Stimulated activated CD4-positive, alpha-beta T cell treated with anti-CD3 and anti-CD28 coated beads, TNF-alpha, amount 100 ng/mL, for 48 hours (primary cell): Measurements from ENCODE around the gene FAM174C.

Experiments
- DNase-seq, 3 donors: peaks; one replicate each; pipeline ENCODE4 v3.0.0-alpha.2; 2020; ENCODE audit warnings: low read depth in 3 of 3

Gene FAM174C

GRCh38 chr19:1275260-1275975 is at the start of gene FAM174C:
FAM174C (plus strand) TSS chr19:1275530; CDS start chr19:1275550, 20 bp downstream.
- peak; percentile 91 to 95 (median 94) for DNase-seq

GRCh38 chr19:1226227-1226518 is 49.2 kb upstream of the FAM174C start:
- DNase-seq: no peak

- no peak for DNase-seq
Observed at GRCh38 chr19:1226522-1227303, 48.6 kb upstream of the FAM174C start.

GRCh38 chr19:1227304-1228054 is 47.9 kb upstream of the FAM174C start:
- no peak for DNase-seq

GRCh38 chr19:1228161-1228957 is 47.0 kb upstream of the FAM174C start:
- DNase-seq: no peak

GRCh38 chr19:1229056-1229923 is 46.0 kb upstream of the FAM174C start:
- no peak for DNase-seq

- DNase-seq: no peak
Observed at GRCh38 chr19:1229924-1230782, 45.2 kb upstream of the FAM174C start.

- DNase-seq: no peak
Observed at GRCh38 chr19:1230783-1231489, 44.4 kb upstream of the FAM174C start.

- DNase-seq: no peak
Observed at GRCh38 chr19:1231729-1232637, 43.3 kb upstream of the FAM174C start.

- DNase-seq: no peak
Observed at GRCh38 chr19:1232652-1233072, 42.7 kb upstream of the FAM174C start.

- no peak for DNase-seq
Observed at GRCh38 chr19:1233115-1233667, 42.1 kb upstream of the FAM174C start.

GRCh38 chr19:1234051-1234954 is 41.0 kb upstream of the FAM174C start:
- no peak for DNase-seq

GRCh38 chr19:1234955-1235380 is 40.4 kb upstream of the FAM174C start:
- DNase-seq: no peak

- no peak for DNase-seq
Observed at GRCh38 chr19:1235625-1236538, 39.4 kb upstream of the FAM174C start.

- no peak for DNase-seq
Observed at GRCh38 chr19:1236576-1236975, 38.8 kb upstream of the FAM174C start.
